Stimulated activated CD8-positive, alpha-beta memory T cell treated with anti-CD3 and anti-CD28 coated beads, Interleukin-4, amount 100 ng/mL, for 48 hours (primary cell): ENCODE data around the gene B4GALT2.

ENCODE experiments used
- DNase-seq: peaks from one replicate; pipeline ENCODE4 v3.0.0-alpha.2; 2020

Gene B4GALT2

GRCh38 chr1:43969746-43970466 lies 9.1 kb upstream of the B4GALT2 start, which contains the start of gene DPH2:
TSS of gene DPH2 (plus strand) at chr1:43970010. CDS start at chr1:43970176, 166 bp downstream.
- DNase-seq, result peak; percentile 97

GRCh38 chr1:43970502-43970901 lies 8.5 kb upstream of the B4GALT2 start:
- no peak for DNase-seq

- no peak for DNase-seq
Observed at GRCh38 chr1:43970911-43971310, 8.1 kb upstream of the B4GALT2 start.

- DNase-seq, result no peak
Observed at GRCh38 chr1:43971336-43971980, 7.6 kb upstream of the B4GALT2 start.

- no peak for DNase-seq
Observed at GRCh38 chr1:43973981-43974442, 5.0 kb upstream of the B4GALT2 start.

GRCh38 chr1:43974443-43975248 lies 4.4 kb upstream of the B4GALT2 start, which contains the start of gene ATP6V0B:
TSS of gene ATP6V0B (plus strand) at chr1:43974960. CDS start at chr1:43975041, 81 bp downstream.
- peak; percentile 98 for DNase-seq

GRCh38 chr1:43975249-43975961 lies 3.6 kb upstream of the B4GALT2 start:
- DNase-seq, result peak; percentile 42

GRCh38 chr1:43976045-43976444 lies 3.0 kb upstream of the B4GALT2 start:
- DNase-seq, result no peak

- DNase-seq, result no peak
Observed at GRCh38 chr1:43976890-43977289, 2.1 kb upstream of the B4GALT2 start.

- no peak for DNase-seq
Observed at GRCh38 chr1:43977376-43978263, 1.4 kb upstream of the B4GALT2 start.

GRCh38 chr1:43978264-43978550 lies 803 bp upstream of the B4GALT2 start:
- DNase-seq, result no peak

GRCh38 chr1:43979261-43979527 lies 184 bp downstream of the B4GALT2 start:
- no peak for DNase-seq

GRCh38 chr1:43979528-43980254 lies 681 bp downstream of the B4GALT2 start:
- peak; percentile 67 for DNase-seq

GRCh38 chr1:43980255-43981134 lies 1.5 kb downstream of the B4GALT2 start:
- DNase-seq, result no peak

GRCh38 chr1:43981135-43981491 lies 2.1 kb downstream of the B4GALT2 start:
- no peak for DNase-seq

GRCh38 chr1:43981636-43982035 lies 2.6 kb downstream of the B4GALT2 start:
- no peak for DNase-seq

- no peak for DNase-seq
Observed at GRCh38 chr1:43982241-43982640, 3.2 kb downstream of the B4GALT2 start.

GRCh38 chr1:43982808-43983207 lies 3.8 kb downstream of the B4GALT2 start:
- no peak for DNase-seq

- DNase-seq, result no peak
Observed at GRCh38 chr1:43983253-43983899, 4.4 kb downstream of the B4GALT2 start.

GRCh38 chr1:43984855-43985254 lies 5.8 kb downstream of the B4GALT2 start:
- no peak for DNase-seq
